DND-41 (cell line): ENCODE results near the gene KRTAP12-1.

Experiments
- ATAC-seq: fragments of 200-7000 bp; cut with Tn5 transposase; 3 replicates; pipeline ENCODE4 v1.9.1; 2021; ENCODE audit warnings: low read depth; ENCODE audit not compliant: insufficient read depth
- DNase-seq: peaks from one replicate; pipeline ENCODE4 v3.0.0-alpha.2; 2020
- H2AFZ ChIP-seq: 2 replicates; pipeline ENCODE4 v1.6.0; 2012; ENCODE audit warnings: low read depth, low read length
- H3K27ac ChIP-seq: 2 replicates; pipeline ENCODE4 v1.5.1; 2012; ENCODE audit warnings: low read length, inconsistent platforms
- H3K27me3 ChIP-seq: fragments of 200-600 bp; sonication (generic); 2 replicates; pipeline ENCODE4 v1.6.0; 2012; ENCODE audit warnings: low read length, mild to moderate bottlenecking, inconsistent platforms; ENCODE audit not compliant: insufficient read depth, poor library complexity
- H3K36me3 ChIP-seq: 2 replicates; pipeline ENCODE4 v1.5.1; 2012; ENCODE audit warnings: low read length, inconsistent platforms; ENCODE audit not compliant: insufficient read depth
- H3K4me1 ChIP-seq: 2 replicates; pipeline ENCODE4 v1.5.1; 2012; ENCODE audit warnings: mild to moderate bottlenecking, low read length; ENCODE audit not compliant: insufficient read depth
- H3K4me2 ChIP-seq: 2 replicates; pipeline ENCODE4 v1.6.0; 2012; ENCODE audit warnings: mild to moderate bottlenecking, moderate library complexity, low read length, inconsistent platforms; ENCODE audit not compliant: insufficient read depth
- H3K4me3 ChIP-seq, 2 experiments: fragments of 200-600 bp in 1 of 2; shearing (Covaris generic) in 1 of 2; 2 replicates each; pipeline ENCODE4 v1.5.1; 2012 to 2016; ENCODE audit warnings: inconsistent platforms in 2 of 2, low read length in 2 of 2, mild to moderate bottlenecking in 2 of 2, low read depth in 1 of 2, moderate library complexity in 1 of 2
- H3K79me2 ChIP-seq: 2 replicates; pipeline ENCODE4 v1.6.0; 2012; ENCODE audit warnings: low read length, inconsistent platforms; ENCODE audit not compliant: insufficient read depth
- H3K9ac ChIP-seq: 2 replicates; pipeline ENCODE4 v1.6.0; 2012; ENCODE audit warnings: low read depth, mild to moderate bottlenecking, inconsistent platforms, low read length, moderate library complexity
- H3K9me3 ChIP-seq: 2 replicates; pipeline ENCODE4 v1.5.1; 2012; ENCODE audit warnings: low read length, moderate library complexity, mild to moderate bottlenecking, inconsistent platforms; ENCODE audit not compliant: insufficient read depth, severe bottlenecking
- H4K20me1 ChIP-seq: 2 replicates; pipeline ENCODE4 v1.6.0; 2012; ENCODE audit warnings: low read length; ENCODE audit not compliant: insufficient read depth
- CTCF ChIP-seq: IDR thresholded peaks from 2 replicates; pipeline ENCODE4 v1.5.1; 2012; ENCODE audit warnings: borderline replicate concordance, low read length, moderate library complexity, mild to moderate bottlenecking; ENCODE audit not compliant: poor library complexity, severe bottlenecking; ENCODE audit errors: extremely low read depth
- EZH2 ChIP-seq: IDR thresholded peaks from 3 replicates; pipeline ENCODE4 v1.6.1; 2012; ENCODE audit warnings: borderline replicate concordance, low read depth, mild to moderate bottlenecking, moderate library complexity, low read length, inconsistent platforms; ENCODE audit not compliant: severe bottlenecking

KRTAP12-1 gene

GRCh38 chr21:44729336-44730027 lies 47.5 kb upstream of the KRTAP12-1 start:
- no peak for ATAC-seq
- TF ChIP-seq EZH2 (no peak), CTCF (no peak)
- no peak for DNase-seq

GRCh38 chr21:44728716-44729115 lies 46.8 kb upstream of the KRTAP12-1 start:
- ATAC-seq (no peak), DNase-seq (no peak)
- Histone ChIP-seq H3K36me3 (no peaks in the 10 kb centered on the region), H3K4me2 (no peak overlapping the region), H3K27ac (no peak overlapping the region), H4K20me1 (no peaks in the 10 kb centered on the region), H3K9ac (no peak overlapping the region), H3K4me3 (no peak overlapping the region), H3K9me3 (no peaks in the 10 kb centered on the region), H3K79me2 (no peaks in the 10 kb centered on the region), H2AFZ (no peak overlapping the region), H3K4me1 (no peaks in the 10 kb centered on the region), H3K27me3 (peaks cover 4% of the 10 kb centered on the region)
- TF ChIP-seq CTCF (no peak), EZH2 (no peak)

More at GRCh38 chr21:44729336-44730027, 47.5 kb upstream of the KRTAP12-1 start:
- Histone ChIP-seq H3K36me3 (no peaks in the 10 kb centered on the region), H3K27me3 (peaks cover 4% of the 10 kb centered on the region), H3K79me2 (no peaks in the 10 kb centered on the region), H3K27ac (no peak overlapping the region), H4K20me1 (no peaks in the 10 kb centered on the region), H3K9me3 (no peaks in the 10 kb centered on the region), H2AFZ (no peak overlapping the region), H3K9ac (no peak overlapping the region), H3K4me1 (no peaks in the 10 kb centered on the region), H3K4me2 (no peak overlapping the region), H3K4me3 (no peak overlapping the region)

- H3K27me3 ChIP-seq: peaks cover 4% of the 10 kb centered on the region
These were observed 45.8 kb upstream of the KRTAP12-1 start for GRCh38 chr21:44727757-44728156.

More at GRCh38 chr21:44727757-44728156, 45.8 kb upstream of the KRTAP12-1 start:
- H3K4me2 ChIP-seq: no peak overlapping the region
- H3K9me3 ChIP-seq: no peaks in the 10 kb centered on the region
- no peak overlapping the region for H2AFZ ChIP-seq
- no peaks in the 10 kb centered on the region for H3K4me1 ChIP-seq
- H3K4me3 ChIP-seq: no peak overlapping the region
- H3K9ac ChIP-seq: no peak overlapping the region
- DNase-seq: no peak
- no peak overlapping the region for H3K27ac ChIP-seq
- H4K20me1 ChIP-seq: no peaks in the 10 kb centered on the region
- TF ChIP-seq CTCF (no peak), EZH2 (no peak)
- no peak for ATAC-seq
- no peaks in the 10 kb centered on the region for H3K36me3 ChIP-seq
- H3K79me2 ChIP-seq: no peaks in the 10 kb centered on the region
